NCI-H510A (cell line): ENCODE results near the gene RGS4.

Source experiments
- DNase-seq: peaks from one replicate; lab custom pipeline; 2025; lab: John Stamatoyannopoulos, UW

RGS4 gene

DNA sequence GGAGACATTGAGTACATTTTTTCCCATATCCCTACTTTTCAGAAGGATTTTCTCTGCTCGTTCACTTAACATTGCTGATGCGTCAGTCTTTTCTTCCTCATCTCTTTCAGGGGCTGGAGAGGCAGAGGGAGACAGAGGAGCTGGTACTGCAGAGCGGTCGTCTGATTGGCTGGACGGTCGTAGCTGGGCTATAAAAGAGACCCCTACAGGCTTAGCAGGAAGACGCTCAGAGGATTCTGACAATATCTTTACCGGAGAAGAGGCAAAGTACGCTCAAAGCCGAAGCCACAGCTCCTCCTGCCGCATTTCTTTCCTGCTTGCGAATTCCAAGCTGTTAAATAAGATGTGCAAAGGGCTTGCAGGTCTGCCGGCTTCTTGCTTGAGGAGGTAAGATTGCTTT, at the start of gene RGS4:
Gene RGS4, plus strand, starts transcription at position 220 of the 400 bp plus-strand sequence. Its CDS starts 124 bp downstream, at position 344.
- no peak for DNase-seq

- no peak for DNase-seq
Observed at GRCh38 chr1:163022129-163022528, 47.0 kb upstream of the RGS4 start.

DNA sequence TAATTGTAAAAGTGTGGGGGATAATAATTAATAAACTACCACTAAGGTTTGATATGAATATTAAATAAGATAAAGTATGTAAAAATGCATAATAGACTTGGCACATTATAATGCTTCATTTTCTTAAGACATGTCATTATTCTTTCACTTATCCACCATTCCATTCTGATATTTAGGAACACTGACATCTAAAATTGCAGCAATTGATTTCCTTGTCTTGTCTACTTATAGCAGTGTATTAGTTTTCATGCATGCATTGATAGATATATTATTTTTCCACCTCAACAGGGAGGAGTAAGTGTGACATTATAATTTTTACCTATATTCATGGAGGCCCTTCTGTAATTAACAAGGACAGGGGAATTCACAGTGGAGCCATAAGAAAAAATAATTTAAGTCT, 41.6 kb upstream of the RGS4 start:
- no peak for DNase-seq

DNA sequence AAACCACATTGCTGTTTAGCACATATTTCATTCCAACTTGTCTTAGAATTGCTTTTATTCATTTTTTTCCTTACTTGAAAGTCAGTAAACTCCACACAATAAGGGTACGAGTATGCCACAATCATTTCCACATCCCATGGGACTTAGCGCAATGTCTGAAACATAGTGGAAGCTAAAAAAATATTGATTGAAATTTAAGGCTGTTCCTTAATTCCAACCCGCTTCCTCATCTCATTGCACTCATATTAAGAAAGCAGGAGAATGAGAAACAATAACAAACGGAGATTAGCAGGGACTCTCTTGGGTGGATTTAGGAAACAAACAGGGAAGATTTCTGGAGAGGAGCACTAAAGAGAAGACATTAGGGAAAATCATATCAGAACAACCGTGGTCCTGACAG, 39.3 kb upstream of the RGS4 start:
- DNase-seq = no peak

DNA sequence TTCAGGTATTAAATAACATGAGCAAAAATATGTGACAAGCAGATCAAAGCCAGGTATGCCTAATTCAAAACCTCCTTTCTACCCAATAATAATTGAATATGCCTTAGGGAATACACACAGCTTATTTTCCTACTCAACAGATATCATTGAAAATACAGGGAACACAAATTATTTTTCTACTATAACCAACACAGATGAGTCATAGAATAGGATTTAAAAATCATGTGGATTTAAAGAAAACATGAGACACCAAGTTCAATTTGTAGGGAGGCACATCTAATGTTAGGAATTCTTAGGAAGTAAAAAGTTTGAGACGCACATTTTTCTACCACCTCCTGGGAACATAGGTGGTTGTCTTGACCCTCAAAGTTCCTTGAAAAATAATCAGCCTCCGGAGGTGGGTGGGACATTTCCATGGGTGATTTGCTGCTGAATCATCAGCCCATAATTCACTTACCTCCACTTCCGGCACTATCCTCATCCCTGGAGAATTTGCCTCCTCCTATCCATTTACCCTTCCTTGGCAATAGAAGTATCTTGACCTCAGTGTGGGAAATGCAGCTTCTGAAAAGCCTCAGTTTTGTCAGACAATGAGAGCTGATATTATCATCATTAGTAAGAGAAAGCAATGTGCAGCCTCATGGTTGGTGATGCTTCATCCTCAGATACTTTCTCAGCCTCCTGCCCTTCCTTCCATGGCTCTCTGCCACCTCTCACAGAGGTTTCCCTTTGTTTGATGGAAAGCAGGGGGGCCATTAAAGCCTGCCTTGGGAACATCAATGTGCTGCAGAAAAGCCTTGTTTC, 33.5 kb upstream of the RGS4 start:
- no peak for DNase-seq

- DNase-seq = no peak
Observed at GRCh38 chr1:163036671-163037070, 32.5 kb upstream of the RGS4 start.

GRCh38 chr1:163038928-163039706, 30.0 kb upstream of the RGS4 start:
- no peak for DNase-seq

DNA sequence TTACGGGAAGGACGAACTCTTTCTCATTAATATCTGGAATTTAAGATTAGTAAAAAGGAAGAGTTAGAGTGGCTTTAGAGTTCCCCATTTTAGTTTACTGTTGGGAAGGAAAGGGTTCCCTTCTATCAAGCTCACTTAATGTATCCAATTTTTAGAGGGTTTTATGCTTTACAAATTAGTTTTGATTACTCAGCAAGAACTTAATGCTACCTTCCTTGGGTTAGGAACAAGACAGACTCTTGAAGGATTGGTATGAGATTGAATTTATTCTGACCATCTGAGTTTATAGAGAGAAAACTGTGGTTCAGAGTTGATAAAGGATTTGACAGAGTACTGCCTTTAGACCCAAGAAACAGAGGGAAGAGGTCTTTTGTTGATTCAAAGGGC, 29.5 kb upstream of the RGS4 start:
- DNase-seq = no peak

GRCh38 chr1:163046071-163046470, 23.1 kb upstream of the RGS4 start:
- DNase-seq = no peak

- no peak for DNase-seq
Observed at GRCh38 chr1:163047951-163048659, 21.1 kb upstream of the RGS4 start.

DNA sequence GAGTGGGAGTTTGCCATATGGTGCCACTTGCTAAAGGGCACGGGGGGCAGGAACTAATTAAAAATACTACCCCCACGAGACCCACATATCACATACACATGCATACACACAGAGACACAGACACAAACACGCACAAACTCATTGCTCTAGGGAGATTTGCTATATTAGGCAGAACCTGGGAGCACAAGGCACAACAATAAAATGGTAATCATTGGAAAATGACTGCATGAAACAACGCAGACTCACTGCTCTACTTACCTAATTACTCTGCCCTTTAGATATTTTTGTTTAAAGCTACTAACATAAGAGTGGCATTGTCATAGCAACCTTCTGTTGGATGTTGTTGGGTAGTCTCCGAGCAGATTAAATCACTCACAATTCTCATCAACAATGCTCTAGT, 20.3 kb upstream of the RGS4 start:
- no peak for DNase-seq

- DNase-seq = no peak
Observed at GRCh38 chr1:163049296-163049695, 19.9 kb upstream of the RGS4 start.

DNA sequence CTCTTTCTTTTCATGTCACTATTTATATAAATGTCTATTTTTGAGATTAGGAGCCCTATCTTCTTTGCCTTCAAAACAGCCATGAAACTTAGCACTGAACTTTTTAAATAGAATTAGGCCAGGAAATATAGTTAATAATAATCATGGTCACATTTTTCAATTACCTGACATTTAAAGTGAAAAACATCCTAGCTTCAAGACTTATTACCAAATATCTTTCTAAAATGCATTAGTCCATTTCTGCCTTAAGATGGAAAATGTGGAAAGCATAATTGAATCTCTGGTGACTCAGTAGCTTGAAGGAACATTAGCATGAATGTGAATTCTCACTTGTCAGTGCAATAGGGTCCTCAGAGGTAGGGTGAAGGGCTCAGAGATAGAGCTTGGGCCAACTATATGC, 18.7 kb upstream of the RGS4 start:
- no peak for DNase-seq

- peak; percentile 30 for DNase-seq
Observed at GRCh38 chr1:163054181-163054591, 15.0 kb upstream of the RGS4 start.

DNA sequence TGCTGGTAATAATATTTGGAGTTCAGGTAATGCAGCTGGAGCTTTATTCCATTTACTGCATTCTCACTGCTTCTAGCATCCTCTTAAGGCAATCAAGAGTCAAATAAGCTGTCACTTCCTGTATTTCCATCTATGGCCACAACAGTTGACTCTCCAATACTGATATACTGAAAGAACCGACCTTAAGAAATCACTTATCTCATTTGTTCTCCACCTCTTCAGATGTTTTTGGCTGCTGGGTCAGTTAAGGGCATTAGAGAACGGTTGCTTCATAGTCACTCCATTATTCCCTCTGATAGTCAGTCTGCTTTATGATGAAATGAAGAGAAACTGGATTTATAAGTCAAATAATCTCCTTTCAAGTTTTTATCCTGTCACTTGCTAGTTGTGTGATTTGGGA, 14.2 kb upstream of the RGS4 start:
- no peak for DNase-seq

DNA sequence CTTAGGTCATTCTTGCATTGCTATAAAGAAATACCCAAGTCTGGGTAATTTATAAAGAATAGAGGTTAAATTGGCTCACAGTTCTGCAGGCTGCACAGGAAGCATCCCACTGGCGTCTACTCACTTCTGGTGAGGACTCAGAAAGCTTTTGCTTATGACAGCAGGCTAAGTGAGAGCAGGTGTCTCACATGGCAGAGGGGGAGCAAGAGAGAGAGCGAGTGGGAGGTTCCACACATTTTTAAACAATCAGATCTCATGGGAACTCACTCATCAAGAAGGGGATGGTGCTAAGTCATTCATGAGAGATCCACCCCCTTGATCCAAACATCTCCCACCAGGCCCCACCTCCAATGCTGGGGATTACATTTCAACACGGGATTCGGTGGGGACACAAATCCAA, 13.6 kb upstream of the RGS4 start:
- peak; percentile 81 for DNase-seq

DNA sequence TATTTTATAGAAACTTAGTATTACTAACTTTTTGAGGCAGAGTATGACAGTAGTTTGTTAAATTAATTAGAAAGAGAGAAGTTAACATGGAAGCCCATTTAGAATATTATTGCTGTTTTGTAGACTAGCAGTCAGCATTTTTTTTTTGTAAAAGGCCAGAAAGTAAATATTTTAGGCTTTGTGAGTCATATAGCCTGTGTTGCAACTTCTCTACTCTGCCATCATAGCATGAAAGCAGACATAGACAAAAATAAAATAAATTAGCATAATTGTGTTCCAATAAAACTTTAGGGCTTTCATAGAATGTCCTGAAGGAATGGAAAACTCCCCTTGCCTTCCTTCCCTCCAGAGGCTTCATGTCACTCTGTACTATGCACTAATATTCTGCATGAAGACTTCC, 12.3 kb upstream of the RGS4 start:
- DNase-seq = no peak

GRCh38 chr1:163060343-163061007, 8.7 kb upstream of the RGS4 start:
- no peak for DNase-seq

DNA sequence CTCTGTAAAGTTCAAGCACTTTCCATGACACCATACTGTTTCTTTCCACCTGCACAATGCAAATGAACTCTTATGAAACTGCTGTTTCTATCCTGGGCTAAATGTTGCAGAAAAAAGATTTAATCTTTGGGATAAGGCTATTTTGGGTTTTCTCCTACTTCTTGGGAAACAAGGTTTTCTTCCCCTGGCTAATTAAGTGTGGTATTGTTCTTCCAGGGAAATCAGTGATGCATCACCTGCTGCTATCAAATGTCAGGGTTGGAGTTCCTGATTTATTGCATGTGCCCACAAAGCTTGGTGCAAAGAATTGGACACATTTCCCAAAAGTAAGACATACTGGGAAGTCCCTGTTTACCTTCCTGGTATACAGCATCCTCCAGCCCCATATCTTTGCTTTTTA, 6.0 kb upstream of the RGS4 start:
- DNase-seq = no peak

GRCh38 chr1:163063610-163064009, 5.6 kb upstream of the RGS4 start:
- DNase-seq = no peak

GRCh38 chr1:163066168-163066567, 3.0 kb upstream of the RGS4 start:
- no peak for DNase-seq

GRCh38 chr1:163066686-163067085, 2.5 kb upstream of the RGS4 start:
- no peak for DNase-seq
